Measurements from ENCODE around the gene BRMS1.
"Not testable (repeated sequence)": the region's sequence is repeated elsewhere in the genome, so short reads cannot be mapped to it uniquely, and the experiment has no call there.

The BRMS1 gene

DNA sequence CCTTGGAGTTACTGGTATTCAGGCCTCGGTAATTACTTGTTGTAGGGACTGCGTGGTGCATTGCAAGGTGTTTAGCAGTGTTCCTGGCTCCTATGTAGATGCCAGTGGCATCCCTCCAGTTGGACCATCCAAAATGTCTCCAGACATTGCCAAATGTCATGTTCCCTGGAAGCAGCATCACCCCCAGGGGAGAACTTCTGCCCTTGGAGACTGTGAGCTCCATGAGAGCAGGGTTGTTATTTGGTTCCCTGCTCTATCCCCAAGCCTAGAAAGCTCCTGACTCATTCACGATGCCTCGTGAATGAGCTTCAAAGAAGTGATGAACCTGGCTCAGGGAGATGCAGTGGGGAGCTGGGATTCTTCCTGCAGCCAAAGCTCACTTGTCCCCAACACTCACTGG lies 23.3 kb downstream of the BRMS1 start:
- DNase-seq: no peak

DNA sequence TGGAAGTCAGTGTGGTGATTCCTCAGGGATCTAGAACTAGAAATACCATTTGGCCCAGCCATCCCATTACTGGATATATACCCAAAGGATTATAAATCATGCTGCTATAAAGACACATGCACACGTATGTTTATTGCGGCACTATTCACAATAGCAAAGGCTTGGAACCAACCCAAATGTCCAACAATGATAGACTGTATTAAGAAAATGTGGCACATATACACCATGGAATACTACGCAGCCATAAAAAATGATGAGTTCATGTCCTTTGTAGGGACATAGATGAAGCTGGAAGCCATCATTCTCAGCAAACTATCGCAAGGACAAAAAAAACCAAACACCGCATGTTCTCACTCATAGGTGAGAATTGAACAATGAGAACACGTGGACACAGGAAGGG lies 24.2 kb downstream of the BRMS1 start:
- not testable (repeated sequence) for DNase-seq

DNA sequence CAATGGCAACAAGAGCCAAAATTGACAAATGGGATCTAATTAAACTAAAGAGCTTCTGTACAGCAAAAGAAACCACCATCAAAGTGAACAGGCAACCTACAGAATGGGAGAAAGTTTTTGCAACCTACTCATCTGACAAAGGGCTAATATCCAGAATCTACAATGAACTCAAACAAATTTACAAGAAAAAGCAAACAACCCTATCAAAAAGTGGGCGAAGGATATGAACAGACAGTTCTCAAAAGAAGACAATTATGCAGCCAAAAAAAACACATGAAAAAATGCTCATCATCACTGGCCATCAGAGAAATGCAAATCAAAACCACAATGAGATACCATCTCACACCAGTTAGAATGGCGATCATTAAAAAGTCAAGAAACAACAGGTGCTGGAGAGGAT lies 24.6 kb downstream of the BRMS1 start:
- DNase-seq: not testable (repeated sequence)

DNA sequence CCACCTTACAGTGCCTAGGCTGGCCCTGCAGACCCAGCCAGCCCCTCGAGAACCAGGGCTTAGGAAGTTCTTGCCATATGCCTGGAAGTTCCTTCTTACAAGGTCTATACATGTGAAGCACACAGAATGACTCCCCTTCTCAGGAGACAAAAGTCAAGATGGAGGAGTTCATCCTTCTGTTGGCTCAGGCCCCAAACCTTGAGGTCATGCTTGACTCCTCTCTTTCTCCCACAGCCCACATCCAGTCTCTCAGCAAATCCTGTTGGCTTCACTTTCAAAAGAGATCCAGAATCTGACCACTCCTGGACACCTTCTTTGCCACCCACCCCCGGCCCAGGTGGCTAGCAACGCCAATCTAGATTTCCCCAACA lies 26.3 kb downstream of the BRMS1 start:
- DNase-seq: no peak

DNA sequence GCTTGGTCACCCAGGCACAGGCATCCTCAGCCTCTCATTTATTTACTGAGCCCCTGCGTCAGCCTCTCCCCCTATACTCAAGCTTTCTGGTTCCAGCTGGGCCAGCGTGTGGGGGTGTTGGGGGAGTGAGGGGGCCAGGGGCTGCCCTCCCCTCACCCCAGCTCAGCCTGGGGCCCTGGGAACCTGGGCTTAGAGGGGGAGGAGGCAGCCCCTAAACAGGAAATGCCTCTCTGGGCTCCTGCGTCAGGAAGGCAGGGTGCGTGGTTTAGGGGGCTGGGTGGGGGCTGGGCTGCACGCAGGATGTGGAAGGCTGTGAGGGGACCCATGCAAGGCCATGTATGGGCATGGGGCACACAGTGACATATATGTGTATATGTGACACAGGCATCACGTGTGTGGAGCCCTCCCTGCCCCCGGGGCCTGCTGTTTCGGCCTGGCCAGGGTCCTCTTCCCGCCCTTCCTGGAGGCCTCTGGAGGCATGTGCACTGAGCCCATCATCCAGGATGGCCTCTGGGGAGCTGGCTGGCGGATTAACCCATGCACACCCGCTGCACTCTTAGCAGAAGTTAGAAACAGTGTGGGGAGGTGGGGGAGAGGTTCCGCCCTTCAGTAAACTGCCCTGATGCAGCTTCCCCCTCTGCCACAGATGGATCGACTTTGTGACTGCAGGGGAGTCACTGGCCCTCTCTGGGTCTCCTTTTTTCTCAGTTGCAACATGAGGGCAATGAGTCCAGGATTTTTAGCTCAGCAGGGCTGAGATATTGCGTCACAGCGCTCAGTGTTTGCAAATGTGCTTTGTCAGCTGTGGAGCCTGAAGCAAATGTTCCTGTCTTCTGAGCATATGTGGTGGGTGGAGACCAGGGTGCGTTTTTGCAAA lies 26.9 kb downstream of the BRMS1 start:
- no peak for DNase-seq

DNA sequence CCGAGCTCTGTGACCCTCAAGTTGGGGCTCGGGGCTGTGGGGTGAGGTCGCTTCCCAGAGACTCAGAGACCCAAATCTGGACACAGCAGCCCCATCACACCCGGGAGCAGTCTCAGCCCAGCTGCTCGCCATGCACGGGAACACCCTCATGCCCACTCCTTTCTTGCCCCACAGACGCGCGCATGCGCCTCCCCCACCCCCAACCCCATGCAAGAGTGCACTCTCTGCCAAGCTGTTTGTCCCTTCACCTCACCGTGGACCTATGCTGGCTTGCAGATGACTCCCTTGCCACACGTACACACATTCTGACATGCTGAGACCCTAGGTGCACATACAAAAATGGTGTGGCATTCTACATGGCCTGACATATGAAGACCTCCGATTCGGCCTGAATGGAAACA lies 27.6 kb downstream of the BRMS1 start:
- DNase-seq: no peak

DNA sequence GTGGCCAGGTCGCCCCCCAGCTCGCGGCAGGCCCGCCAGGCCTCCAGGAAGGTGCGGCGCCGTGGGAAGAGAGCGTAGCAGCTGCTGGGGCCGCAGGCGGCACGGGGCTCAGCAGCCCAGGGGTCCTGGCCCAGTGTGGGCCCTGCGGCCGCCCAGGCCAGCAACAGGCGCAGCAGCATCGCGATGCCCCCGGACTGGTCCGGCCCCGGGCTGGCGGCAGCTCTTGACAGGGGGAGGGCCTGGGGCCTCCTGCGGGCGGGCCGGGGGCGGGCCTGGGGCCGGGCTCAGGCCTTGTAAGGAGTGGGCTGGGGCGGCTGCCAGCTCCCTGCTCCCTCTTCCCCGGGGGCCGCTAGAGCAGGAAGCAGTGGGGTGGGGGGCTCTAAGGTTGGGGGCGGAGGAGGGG lies 28.1 kb downstream of the BRMS1 start, which contains the start of gene CD248:
Gene CD248 (minus strand): TSS at position 196 of the 403 bp plus-strand sequence. CDS start 17 bp downstream, at position 179.
- no peak for DNase-seq

DNA sequence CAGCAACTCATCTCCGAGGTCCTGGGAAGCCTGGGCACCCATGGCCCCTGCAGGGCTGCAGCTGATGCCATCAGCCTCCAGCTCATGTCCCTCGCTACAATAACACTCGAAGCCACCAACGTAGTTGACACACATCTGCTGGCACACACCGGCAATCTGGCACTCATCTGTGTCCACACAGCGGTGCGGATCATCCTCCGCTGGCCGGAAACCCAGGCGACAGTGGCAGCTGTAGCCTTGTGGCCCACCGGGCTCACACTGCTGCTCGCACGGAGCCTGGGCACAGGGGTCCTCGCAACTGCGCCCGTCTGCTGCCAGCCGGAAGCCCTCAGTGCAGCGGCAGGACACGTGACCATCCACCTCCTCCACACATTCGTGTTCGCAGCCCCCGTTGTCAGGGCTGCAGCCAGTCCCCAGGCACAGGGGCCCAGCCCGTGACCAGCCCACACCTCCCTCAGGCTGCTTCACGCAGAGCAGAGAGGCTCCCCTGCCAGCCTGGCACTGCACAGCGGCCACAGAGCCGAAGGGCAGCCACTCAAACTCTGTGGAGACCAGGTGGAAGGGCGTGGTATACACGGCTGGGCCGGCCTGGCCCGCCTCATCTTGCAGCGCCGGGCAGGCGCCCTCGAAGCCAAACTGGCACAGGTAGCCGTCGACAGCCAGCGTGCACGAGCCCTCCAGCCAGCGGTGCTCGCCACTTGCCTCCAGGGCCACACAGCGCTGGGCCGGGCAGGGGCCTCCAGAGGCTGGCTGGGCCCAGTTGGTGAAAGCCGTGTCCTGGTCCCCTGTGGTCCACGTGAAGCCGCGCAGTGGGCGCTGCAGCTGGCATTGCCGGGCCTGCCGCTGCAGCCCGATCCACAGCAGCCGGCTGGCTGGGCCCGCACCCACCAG lies 28.7 kb downstream of the BRMS1 start:
- no peak for DNase-seq

DNA sequence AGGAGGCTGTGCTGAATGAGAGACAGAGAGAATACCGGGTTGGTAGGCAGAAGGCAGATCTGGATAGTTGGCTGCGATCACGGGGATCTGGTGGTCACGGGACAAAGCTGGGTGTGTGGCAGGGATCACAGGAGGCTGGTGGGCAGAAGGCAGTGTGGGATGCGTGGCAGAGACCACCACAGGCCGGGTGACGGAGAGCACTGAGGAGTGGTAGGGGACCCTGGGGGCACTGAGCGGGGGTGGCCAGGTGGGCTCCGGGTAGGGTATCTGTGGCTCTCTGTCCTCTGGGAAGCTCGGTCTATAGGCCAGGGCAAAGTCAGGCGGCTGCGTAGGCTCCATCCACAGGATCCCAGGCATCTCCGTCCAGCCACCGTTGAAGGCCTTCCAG lies 29.4 kb downstream of the BRMS1 start:
- no peak for DNase-seq

DNA sequence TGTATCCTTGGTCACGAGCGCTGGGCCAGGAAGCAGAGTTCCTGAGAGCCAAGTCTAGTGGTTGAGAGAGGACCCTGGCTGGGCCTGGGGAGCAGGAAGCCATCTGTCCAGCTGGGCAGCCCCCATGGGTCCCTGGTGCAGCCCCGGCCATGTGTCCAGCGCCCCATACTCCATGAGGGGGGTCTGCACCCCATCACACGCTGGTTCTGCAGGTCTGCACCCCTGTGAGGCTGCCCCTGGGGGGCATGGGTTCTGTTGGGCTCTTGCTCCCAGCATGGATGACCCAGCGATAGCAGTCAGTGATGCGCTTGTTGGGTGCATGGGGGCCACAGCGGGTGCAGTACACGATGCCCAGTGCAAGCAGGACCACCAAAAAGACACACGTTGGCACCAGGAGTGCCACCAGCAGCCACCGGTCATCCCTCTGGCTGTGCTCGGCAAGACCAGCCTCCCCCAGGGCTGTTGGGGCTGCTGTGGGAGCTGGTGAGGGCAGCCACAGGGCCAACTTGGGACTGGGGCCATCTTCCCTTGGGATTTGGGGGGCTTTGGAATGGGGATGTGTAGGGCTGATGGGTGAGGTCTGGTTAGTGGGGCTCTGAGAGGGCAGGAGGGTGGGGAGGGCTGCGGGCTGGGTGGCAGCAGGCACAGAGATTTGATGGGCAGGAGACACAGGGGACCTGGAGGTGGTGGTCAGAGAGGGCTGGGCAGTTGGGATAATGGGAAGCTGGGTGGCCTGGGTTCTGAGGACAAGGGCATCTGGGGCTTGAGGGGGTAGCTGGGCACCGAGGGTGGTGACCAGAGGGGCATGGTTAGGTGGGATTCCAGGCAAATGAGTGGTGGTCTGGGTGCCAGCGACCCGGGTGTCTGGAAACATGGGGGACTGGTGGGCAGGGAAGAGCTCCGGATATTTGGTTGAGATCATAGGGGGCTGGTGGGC lies 30.1 kb downstream of the BRMS1 start:
- no peak for DNase-seq

DNA sequence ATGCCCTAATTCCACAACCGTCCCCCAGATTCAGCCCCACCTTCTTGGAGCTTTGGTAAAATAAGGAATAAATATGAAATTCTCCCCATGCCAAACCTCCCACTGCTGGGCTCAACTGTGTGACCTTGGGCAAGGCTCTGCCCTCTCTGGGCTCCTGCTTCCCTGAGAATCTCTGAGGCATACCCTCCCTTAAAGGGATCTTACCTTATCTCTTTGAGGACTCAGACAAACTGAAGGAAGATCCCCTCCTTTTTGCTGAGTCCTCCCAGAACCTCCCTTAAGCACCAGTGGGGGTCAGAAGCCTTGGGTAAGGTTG lies 30.8 kb downstream of the BRMS1 start:
- no peak for DNase-seq

DNA sequence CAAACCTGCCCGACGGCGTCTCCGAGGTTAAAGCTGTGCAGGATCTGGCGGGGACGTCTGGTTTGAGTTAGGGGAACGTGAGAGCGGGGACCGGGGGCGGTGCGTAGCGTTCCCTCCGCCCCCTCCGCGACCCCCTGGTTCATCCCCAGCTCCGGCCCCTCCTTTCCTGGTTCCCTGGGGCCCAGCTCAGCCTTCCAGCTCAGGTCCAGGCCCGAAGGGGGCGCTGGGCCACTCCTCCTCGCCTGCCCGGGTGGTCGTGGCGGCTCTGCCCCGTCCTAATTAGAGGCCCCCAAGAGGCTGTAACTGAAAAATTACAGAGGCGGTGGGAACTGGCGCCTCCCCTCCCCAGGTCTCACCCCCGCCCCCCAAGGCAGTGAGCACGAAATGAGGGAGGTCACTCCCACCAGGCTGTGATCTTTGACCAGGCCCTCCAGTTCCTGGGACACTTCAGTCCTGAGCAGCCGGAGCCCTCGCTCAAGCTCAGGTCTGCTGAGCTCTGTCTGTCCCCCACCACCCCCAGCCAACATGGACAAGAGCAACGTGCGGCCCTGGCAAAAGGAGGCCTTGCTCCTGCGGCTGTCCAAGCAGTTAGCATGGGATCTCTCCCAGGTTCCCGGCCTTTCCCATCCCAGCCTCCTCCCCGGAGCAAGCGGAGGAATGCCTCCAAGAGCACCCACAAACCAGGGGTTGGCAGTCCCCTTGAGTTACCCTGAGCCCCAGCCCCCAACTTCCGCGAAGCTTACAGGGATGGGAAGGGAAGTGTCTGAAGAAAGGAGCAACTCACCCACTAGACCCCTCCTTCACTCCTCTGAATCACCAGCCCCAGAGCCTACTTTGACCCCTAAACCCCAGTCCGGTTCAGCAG lies 31.4 kb downstream of the BRMS1 start:
- no peak for DNase-seq

DNA sequence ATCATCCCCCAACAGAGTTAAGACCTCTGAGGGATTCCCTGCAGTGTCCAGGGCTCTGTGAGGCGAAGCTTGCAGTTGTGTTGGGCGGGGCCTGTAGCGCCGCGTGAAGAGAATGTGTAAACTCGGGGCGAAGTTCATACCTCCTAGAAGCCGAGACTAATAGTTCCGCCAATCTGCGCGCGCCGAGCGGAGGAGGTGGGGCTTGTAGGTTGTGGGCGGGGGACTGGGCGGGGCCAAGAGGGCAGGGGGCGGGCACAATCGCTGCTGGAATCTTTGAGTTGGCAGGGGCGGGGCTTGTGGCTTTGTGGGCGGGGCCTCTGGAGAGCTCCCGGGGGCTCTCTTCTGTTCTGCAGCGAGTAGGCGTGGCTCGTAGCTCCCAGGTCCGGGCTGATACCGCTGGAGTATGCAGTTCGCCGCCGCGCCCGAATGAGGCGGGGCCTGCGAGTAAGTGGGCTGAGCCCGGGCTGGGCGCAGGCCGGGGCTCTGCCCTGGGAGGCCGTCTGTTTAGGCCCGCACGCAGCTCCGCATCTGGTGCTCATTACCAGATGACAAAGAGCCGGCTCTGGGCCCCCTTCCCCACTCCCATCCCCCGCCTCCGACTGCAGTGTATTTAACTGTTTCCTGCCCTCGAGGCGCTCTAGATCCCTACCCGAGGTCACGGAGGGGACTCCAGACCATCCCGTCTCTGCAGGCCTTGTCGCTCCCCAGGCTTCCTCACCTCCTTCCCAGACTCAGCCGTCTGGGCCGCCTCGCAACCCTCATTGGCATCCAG lies 32.2 kb downstream of the BRMS1 start:
- DNase-seq: peak; percentile 83 to 87

DNA sequence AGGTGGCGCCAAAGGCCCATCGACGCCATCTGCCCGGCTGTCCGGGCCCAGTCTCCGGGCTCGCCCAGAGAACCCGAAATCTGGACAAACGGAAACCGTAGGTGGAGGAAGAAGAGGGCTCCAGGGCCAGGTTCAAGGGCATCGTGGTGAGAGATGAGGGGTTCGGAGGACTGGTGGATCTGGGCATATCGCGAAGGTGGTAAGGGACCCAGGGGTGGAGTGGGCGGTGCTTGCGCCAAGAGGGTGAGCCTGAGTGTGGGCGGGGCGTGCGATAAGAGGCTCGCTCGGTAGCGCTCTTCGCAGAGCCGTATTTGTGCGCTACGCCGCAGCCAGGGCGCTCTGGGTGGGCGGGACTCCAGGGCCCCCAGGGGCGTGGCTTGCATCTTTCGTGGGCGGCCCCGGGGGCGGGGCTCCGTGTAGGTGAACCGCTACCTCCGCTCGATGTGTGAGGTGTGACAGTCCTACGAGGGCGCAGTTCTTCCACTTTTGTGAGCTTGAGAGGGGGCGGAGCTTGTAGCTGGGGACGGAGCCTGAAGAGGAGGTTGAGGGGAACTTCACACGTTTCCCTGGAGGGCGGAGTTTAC lies 32.8 kb downstream of the BRMS1 start:
- peak; percentile 93 to 95 for DNase-seq

DNA sequence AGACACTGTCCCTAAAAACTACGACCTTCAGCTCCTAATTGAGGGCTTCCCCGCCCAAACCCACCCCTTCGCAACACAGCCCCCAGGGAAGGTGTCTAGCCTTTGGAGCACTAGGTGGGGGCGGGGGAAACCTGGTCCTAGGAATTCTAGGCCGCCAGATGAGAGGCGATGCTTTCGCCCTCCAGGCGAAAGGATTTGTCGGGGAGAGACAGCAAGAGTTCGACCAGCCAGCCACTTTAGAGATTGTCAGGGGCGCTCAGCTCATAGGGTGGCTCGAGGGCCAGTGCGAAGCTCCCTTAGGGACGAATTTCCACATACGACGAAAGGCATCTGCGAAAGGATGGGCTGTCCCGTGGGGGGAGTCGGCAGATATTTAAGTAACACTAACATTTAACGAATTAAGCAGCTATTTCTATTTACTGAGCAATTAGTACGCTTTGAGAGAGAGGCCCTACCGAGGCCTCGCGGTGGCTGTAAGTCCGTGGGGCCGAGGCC lies 33.4 kb downstream of the BRMS1 start:
- no peak for DNase-seq

DNA sequence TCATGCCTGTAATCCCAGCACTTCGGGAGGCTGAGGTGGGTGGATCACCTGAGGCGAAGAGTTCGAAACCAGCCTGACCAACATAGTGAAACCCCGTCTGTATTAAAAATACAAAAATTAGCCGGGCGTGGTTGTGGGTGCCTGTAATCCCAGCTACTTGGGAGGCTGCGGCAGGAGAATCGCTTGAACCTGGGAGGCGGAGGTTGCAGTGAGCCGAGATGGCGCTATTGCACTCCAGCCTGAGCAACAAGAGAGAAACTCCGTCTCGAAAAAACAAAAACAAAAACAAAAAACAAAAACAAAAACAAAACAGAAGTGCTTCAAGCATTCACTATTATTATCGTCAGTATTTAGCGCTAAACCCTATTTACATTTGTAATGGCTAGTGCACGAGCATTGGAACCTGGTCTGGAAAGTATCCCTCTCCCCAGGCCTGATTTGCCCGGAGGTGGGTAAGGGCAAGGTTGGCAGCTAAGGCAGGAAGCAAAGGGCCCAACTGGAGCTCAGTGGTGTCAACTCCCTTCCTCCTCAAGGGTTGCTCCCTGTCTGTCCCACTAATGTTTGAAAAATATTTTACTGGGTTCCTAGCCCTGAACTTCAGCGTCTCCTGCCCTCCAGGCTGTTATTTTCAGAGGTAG lies 34.0 kb downstream of the BRMS1 start:
- DNase-seq: not testable (repeated sequence)

DNA sequence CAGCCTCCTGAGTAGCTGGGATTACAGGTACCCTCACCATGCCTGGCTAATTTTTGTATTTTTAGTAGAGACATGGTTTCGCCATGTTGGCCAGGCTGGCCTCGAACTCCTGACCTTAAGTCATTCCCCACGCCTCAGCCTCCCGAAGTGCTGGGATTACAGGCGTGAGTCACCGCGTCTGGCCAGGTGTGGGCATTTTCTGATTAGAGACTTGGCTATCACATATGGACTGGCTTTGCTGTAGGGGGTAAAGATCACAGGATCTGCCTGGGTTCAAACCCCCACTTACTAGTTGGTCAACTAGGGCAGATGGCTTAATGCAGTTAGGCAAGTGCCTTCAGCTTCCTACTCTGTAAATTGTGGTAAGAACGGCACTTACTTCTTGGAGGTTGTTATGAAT lies 34.6 kb downstream of the BRMS1 start:
- DNase-seq: no peak

DNA sequence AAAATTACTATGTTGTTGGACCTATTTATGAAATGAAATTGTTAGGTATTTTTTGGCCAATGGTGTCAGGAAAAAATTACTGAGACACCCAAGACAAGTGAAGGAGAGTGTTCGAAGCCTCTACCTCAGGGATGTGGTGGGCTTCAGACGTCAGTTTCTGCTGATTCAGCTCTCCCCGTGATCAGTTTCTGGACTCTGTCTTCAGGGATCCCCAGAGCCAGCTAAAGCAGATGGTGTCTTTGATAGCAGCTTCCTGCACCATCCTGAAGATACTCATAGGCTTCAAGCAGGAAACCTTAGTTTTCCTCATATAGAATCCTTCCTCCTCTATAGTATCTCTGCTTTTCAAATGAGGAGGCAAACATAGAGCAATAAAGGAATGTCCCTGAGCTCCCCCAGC lies 35.4 kb downstream of the BRMS1 start:
- DNase-seq: no peak

DNA sequence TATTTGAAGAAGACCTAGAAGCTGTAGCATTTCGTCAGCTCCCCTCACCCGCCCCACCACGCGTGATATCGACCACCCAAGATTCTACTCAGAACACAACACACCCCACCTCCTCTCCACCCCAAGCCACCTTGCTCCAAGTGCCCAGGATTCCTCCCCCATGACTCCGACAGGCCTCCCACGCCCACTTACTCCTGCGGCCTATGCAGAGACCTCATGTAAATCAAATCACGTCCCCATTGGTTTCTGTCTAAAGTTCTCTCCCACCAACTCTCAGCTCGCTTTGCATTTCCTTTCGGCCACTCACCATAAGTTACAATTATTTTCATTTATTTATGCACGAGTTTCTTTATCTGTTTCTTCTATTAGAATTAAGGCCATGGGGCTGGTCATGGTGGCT lies 42.2 kb downstream of the BRMS1 start:
- no peak for DNase-seq

DNA sequence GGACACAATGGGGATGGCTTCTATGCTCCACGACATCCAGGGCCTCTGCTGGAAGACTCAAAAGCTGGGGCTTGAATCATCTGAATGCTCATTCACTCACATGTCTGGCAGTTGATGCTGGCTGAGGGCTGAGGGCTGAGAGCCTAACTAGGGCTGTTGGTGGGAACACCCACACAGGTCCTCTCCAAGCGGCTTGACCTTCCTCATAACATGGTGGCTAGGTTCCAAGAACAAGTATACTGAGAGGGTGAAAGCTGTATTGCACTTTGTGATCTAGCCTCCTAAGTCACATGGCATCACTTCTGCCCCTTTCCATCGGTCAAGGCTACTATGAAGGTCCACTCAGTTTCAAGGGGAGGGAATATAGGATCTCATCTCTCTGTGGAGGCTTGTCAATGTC lies 45.7 kb downstream of the BRMS1 start:
- DNase-seq: no peak
